HL-60 (cell line): ENCODE results near the gene RHEX.

Source experiments
- DNase-seq, 2 experiments: peaks; one replicate each; pipeline ENCODE4 v3.0.0-alpha.2; 2010 to 2020; ENCODE audit warnings: low read depth in 1 of 2, low spot score in 1 of 2
- H3K27ac ChIP-seq: fragments of 250-450 bp; sonication (Bioruptor Pico); replicated peaks from 2 replicates; pipeline ENCODE4 v1.5.1; 2020; ENCODE audit warnings: mild to moderate bottlenecking, moderate library complexity
- H3K27me3 ChIP-seq: fragments of 250-450 bp; sonication (Bioruptor Pico); 2 replicates; pipeline ENCODE4 v1.5.1; 2021; ENCODE audit warnings: mild to moderate bottlenecking, moderate library complexity; ENCODE audit not compliant: insufficient read depth, poor library complexity, severe bottlenecking
- H3K4me3 ChIP-seq: replicated peaks from 2 replicates; pipeline ENCODE4 v1.5.1; 2011; ENCODE audit warnings: mild to moderate bottlenecking, control low read depth, low read length; ENCODE audit not compliant: insufficient read depth
- CTCF ChIP-seq: IDR thresholded peaks from one replicate; pipeline ENCODE4 v1.5.1; 2011; ENCODE audit warnings: low read length, control low read depth, inconsistent platforms; ENCODE audit not compliant: insufficient read depth
- GABPA ChIP-seq: IDR thresholded peaks from 2 replicates; pipeline ENCODE4 v1.6.1; 2012; ENCODE audit warnings: low read depth
- POLR2AphosphoS5 ChIP-seq: IDR thresholded peaks from 2 replicates; pipeline ENCODE4 v1.6.1; 2012; ENCODE audit warnings: low read depth
- REST ChIP-seq: IDR thresholded peaks from 2 replicates; pipeline ENCODE4 v1.6.1; 2012; ENCODE audit warnings: low read depth; ENCODE audit not compliant: insufficient replicate concordance
- SPI1 ChIP-seq: IDR thresholded peaks from 2 replicates; pipeline ENCODE4 v1.6.1; 2012; ENCODE audit warnings: low read depth, mild to moderate bottlenecking, borderline replicate concordance

RHEX gene

GRCh38 chr1:206005778-206006180 lies 47.2 kb upstream of the RHEX start:
- no peaks in the 10 kb centered on the region for H3K27me3 ChIP-seq
- TF ChIP-seq POLR2AphosphoS5 = no peak
- no peak for TF ChIP-seq REST
- no peak for TF ChIP-seq CTCF
- TF ChIP-seq GABPA = no peak
- TF ChIP-seq SPI1 = no peak
- DNase-seq = peak in 1 of 2 experiments; percentile 32
- 0 out of 2 replicates have a peak overlapping the region, but pooled peaks have one; percentile 3 for H3K27ac ChIP-seq
- no peak overlapping the region for H3K4me3 ChIP-seq

- no peak overlapping the region for H3K4me3 ChIP-seq
- no peak for DNase-seq
- H3K27me3 ChIP-seq = no peaks in the 10 kb centered on the region
- no peak overlapping the region for H3K27ac ChIP-seq
- TF ChIP-seq CTCF (no peak), REST (no peak), GABPA (no peak)
These were observed 46.0 kb upstream of the RHEX start for GRCh38 chr1:206006946-206007345.

- no peak overlapping the region for H3K4me3 ChIP-seq
- TF ChIP-seq GABPA (no peak), SPI1 (no peak), REST (no peak), POLR2AphosphoS5 (no peak), CTCF (no peak)
- no peak overlapping the region for H3K27ac ChIP-seq
- no peak for DNase-seq
- H3K27me3 ChIP-seq = no peaks in the 10 kb centered on the region
These were observed 42.9 kb upstream of the RHEX start for GRCh38 chr1:206010060-206010459.
